Natural killer cell treated with Interleukin-12 subunit alpha and Interleukin-12 subunit beta and Interleukin-15 and Interleukin-18, amount 100 ng/mL, for 72 hours (primary cell): ENCODE data around the gene ELMO1. TPM values are rescaled to one million over a fixed set of nuclear protein-coding genes. Genes with fewer than 3 reads are reported as not detected.
A peak's percentile ranks its signal among the peaks of the same experiment; 100 is the strongest.

Experiments
- ATAC-seq, 2 donors: fragments of 150-1000 bp; cut with Tn5 transposase in 1 of 2; sonication (Bioruptor Pico), chemical (Tn5 transposase) in 1 of 2; 2 replicates each; pipeline ENCODE4 v1.10.0; 2021
- DNase-seq: peaks from one replicate; pipeline ENCODE4 v3.0.0; 2022; ENCODE audit warnings: low spot score
- H3K27ac Mint-ChIP-seq, 2 donors: 1 replicate in 1 of 2; 2 replicates in 1 of 2; pipeline ENCODE4 v1.8.0; 2022; ENCODE audit warnings: mixed read lengths in 2 of 2, mild to moderate bottlenecking in 1 of 2, moderate library complexity in 1 of 2
- H3K27me3 Mint-ChIP-seq, 2 donors: 1 replicate in 1 of 2; 2 replicates in 1 of 2; pipeline ENCODE4 v1.8.0; 2022; ENCODE audit warnings: mixed read lengths in 2 of 2
- H3K36me3 Mint-ChIP-seq: one replicate; pipeline ENCODE4 v1.8.0; 2022; ENCODE audit warnings: mixed read lengths
- H3K4me1 Mint-ChIP-seq, 2 donors: 1 replicate in 1 of 2; 2 replicates in 1 of 2; pipeline ENCODE4 v1.8.0; 2022; ENCODE audit warnings: low read depth in 2 of 2, mixed read lengths in 2 of 2, mild to moderate bottlenecking in 1 of 2
- H3K4me3 Mint-ChIP-seq: one replicate; pipeline ENCODE4 v1.8.0; 2022; ENCODE audit warnings: mixed read lengths
- H3K9me3 Mint-ChIP-seq: 2 replicates; pipeline ENCODE4 v1.8.0; 2022; ENCODE audit warnings: mixed read lengths
- total RNA-seq, 2 donors: library from RNA; stranded (reverse); gene quantifications; one replicate each; pipeline ENCODE4 v1.2.3, GENCODE V29; 2022

The ELMO1 gene
- total RNA-seq, 2 donors from 2014 or later, result 36.8 to 103 TPM

DNA sequence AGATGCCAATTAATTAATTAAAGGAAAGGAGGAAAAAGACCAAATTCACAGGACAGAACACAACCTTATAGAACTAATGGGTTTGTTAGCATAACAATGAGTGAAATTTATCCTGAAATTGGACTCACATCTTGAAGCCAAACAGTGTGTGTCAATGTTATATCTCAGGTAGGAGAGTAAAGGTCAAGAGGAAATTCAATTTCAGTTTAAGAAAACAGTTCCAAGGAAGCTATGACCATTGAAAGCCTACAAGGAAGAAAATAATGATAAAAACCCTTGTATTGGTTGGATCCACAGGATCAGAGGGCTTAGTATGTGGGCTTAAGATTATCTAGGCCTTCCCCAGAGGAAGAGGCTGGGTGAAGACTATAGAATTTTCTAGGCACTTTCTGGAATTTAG, 525.5 kb downstream of the ELMO1 start:
- H3K27ac Mint-ChIP-seq, result no peak overlapping the region
- no peaks in the 10 kb centered on the region for H3K27me3 Mint-ChIP-seq
- no peaks in the 10 kb centered on the region for H3K9me3 Mint-ChIP-seq
- ATAC-seq, result no peak
- peaks cover 17 to 18% of the 10 kb centered on the region in 2 donors for H3K4me1 Mint-ChIP-seq
- no peak for DNase-seq
- no peaks in the 10 kb centered on the region for H3K36me3 Mint-ChIP-seq
- no peak overlapping the region for H3K4me3 Mint-ChIP-seq

DNA sequence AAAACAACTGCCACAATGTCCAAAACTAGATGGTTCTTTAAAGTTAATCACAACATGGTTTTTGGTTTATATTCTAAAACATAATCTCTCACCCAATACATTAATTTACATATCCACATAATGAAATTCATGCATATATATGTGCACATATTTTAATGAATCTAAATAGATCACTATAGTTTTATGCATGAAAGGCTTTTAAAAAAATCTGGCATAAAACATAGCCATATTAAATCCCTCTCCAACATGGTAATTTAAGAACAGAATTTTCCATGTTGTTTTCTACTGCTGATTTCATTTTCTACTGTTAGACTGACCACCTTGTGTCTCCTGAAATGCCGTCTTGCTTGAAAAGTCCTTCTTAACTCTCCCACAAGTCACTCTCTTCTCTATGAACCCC, 528.2 kb downstream of the ELMO1 start:
- no peaks in the 10 kb centered on the region for H3K27me3 Mint-ChIP-seq
- no peak overlapping the region for H3K4me3 Mint-ChIP-seq
- H3K27ac Mint-ChIP-seq, result no peak overlapping the region
- no peak for DNase-seq
- no peak for ATAC-seq
- H3K4me1 Mint-ChIP-seq, result peaks cover 15 to 17% of the 10 kb centered on the region in 2 donors
- no peaks in the 10 kb centered on the region for H3K9me3 Mint-ChIP-seq
- H3K36me3 Mint-ChIP-seq, result no peaks in the 10 kb centered on the region

DNA sequence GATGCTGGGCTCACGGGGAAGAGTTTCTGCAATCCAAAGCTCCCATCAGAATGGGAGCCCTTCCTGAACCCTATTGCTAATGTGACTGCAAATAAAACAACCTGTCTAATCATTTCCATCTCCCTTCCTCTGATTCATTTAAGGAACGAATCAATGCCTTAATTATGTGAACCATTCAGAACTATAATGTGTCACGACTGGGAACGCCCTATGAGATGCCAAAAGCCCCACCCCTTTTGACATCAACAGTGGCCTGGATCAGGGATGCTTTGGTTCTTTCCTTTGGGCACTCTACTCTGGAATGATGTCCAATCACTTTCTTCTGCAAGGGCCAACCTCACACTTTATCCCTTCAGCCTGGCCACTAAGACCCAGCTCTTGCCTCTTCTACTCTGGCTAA, 528.9 kb downstream of the ELMO1 start:
- H3K9me3 Mint-ChIP-seq, result no peaks in the 10 kb centered on the region
- H3K27ac Mint-ChIP-seq, result peak overlapping the region in 1 of 2 donors; percentile 16
- DNase-seq (no peak), ATAC-seq (no peak)
- no peak overlapping the region for H3K4me3 Mint-ChIP-seq
- peaks cover 14 to 16% of the 10 kb centered on the region in 2 donors for H3K4me1 Mint-ChIP-seq
- H3K27me3 Mint-ChIP-seq, result no peaks in the 10 kb centered on the region
- no peaks in the 10 kb centered on the region for H3K36me3 Mint-ChIP-seq

DNA sequence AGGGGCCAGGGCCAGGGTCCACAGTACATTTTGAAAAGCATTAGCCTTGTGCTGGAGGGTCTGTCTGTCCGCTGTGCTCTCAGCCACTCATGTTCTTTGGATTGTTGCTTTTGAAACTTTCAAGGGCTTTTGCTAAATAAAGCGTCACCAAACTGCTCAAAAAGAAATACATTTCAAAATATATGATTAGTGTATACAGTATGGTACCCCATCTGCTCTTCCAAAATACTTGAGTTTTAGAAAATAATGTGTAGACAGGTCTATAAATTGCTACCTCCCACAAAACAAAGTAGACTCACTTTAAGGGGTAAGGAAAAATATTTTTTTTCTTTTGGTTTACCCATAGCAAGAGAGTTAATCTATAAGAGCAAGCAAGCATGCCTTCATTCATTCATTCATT, 530.1 kb downstream of the ELMO1 start:
- Mint-ChIP-seq H3K4me3 (no peak overlapping the region), H3K27ac (no peak overlapping the region), H3K36me3 (no peaks in the 10 kb centered on the region), H3K4me1 (peaks cover 6 to 10% of the 10 kb centered on the region in 2 donors), H3K27me3 (no peaks in the 10 kb centered on the region), H3K9me3 (no peaks in the 10 kb centered on the region)
- DNase-seq, result no peak
- ATAC-seq, result no peak

DNA sequence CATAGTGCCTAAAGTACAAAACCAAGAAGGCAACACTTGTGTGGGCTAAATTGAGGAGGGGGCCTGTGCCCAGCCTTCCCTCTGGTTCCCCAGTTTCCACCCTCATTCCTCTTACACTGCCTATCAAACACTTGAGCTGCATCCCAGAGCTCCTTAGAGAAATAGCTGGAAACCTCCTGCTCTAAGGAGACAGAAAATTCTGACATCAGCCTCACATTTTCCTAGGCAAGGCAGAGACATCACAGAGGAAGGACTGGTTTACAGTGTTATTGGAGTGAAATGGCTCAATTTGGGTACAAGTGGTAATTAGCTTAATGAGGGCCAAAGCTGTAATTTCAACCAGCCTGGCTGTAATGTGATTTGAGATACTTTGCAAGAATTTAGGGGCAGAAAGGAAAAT, 532.0 kb downstream of the ELMO1 start:
- DNase-seq, result no peak
- H3K27ac Mint-ChIP-seq, result no peak overlapping the region

DNA sequence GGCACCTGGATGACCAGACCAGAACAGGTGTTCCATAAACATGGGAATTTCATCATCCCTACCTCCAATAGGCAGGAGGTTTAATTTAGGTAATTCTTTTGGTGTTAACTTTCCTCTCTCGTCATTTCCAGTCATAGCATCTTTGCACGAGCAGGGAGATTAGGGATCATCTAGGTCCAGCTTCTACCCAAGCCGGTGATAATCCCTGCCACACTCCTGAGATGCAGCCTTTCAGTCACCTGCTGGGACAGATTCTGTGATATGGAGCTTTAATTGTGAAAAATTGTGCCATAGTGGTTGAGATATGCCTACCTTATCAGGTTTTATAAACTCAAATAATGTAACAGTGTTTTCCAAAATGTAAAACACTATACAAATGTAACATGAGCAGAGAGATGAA, 532.5 kb downstream of the ELMO1 start:
- peaks cover 17 to 26% of the 10 kb centered on the region in 2 donors for H3K4me1 Mint-ChIP-seq
- ATAC-seq, result no peak
- H3K27ac Mint-ChIP-seq, result no peak overlapping the region
- H3K36me3 Mint-ChIP-seq, result no peaks in the 10 kb centered on the region
- H3K27me3 Mint-ChIP-seq, result no peaks in the 10 kb centered on the region
- H3K4me3 Mint-ChIP-seq, result no peak overlapping the region
- DNase-seq, result no peak
- no peaks in the 10 kb centered on the region for H3K9me3 Mint-ChIP-seq

More for the DNA sequence above, 532.0 kb downstream of the ELMO1 start:
- peaks cover 17 to 24% of the 10 kb centered on the region in 2 donors for H3K4me1 Mint-ChIP-seq
- no peaks in the 10 kb centered on the region for H3K36me3 Mint-ChIP-seq
- ATAC-seq, result no peak
- no peaks in the 10 kb centered on the region for H3K27me3 Mint-ChIP-seq
- no peak overlapping the region for H3K4me3 Mint-ChIP-seq
- no peaks in the 10 kb centered on the region for H3K9me3 Mint-ChIP-seq

DNA sequence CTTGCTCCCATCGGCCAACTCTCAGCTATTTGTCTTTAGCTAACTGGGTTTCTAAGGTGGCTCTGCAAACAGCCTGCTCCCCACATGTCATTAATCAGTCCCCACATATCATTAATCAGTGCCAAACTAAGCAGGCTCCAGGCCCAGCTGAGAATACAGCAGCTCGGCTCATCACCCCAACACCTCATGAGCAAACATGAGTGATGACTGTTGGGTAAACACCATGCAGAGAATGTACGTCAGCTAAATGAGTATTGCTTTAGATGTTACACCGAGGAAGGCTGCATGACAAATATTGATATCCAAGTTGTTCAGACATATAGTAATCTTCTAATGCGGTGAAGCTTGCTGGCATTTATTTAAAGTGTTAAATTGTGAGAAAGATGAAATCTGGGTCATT, 536.9 kb downstream of the ELMO1 start:
- Mint-ChIP-seq H3K9me3 (no peaks in the 10 kb centered on the region), H3K36me3 (no peaks in the 10 kb centered on the region), H3K27me3 (no peaks in the 10 kb centered on the region), H3K27ac (no peak overlapping the region), H3K4me3 (no peak overlapping the region), H3K4me1 (peaks cover 17 to 34% of the 10 kb centered on the region in 2 donors)
- ATAC-seq (no peak), DNase-seq (no peak)

DNA sequence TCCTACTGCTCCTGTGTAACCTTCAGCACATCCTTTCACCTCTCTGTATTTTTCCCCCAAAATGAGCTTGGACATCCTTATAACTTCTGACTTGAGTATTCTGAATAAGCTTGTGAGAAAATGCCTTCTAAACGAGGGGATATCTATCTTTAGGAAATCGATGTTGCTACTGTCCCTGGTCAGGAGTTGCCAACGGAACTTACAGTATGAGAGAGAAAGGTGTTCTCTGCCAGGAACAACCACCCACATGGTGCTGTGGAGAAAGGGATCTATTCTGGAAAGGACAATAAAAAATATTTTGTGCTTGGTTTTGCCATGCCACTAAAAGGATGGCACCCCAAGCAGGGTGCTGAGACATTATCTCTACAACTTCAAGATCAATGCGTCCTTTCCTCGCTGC, 537.8 kb downstream of the ELMO1 start:
- no peaks in the 10 kb centered on the region for H3K36me3 Mint-ChIP-seq
- H3K9me3 Mint-ChIP-seq, result no peaks in the 10 kb centered on the region
- no peak overlapping the region for H3K27ac Mint-ChIP-seq
- peaks cover 17 to 41% of the 10 kb centered on the region in 2 donors for H3K4me1 Mint-ChIP-seq
- H3K4me3 Mint-ChIP-seq, result no peak overlapping the region
- DNase-seq (no peak), ATAC-seq (no peak)
- H3K27me3 Mint-ChIP-seq, result no peaks in the 10 kb centered on the region

DNA sequence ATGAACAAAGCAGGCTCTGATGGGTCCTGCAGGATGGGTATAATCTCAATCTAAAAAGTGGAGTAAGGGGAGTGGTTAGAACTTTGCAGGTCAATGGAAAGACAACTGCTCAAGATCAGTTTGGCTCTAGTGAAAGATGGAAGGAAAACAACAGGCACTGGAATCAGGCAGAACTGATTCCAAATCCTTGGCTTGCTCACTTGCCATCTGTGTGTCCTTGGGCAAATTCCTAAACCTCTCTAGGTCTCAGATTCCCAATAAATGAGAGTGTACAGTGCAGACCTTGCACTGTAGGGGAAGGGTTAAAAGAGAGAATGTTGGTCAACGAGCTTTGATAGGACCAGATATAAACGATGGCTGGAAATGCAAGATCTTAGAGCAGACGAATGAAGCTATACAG, 538.3 kb downstream of the ELMO1 start:
- no peaks in the 10 kb centered on the region for H3K9me3 Mint-ChIP-seq
- H3K27me3 Mint-ChIP-seq, result no peaks in the 10 kb centered on the region
- no peak overlapping the region for H3K4me3 Mint-ChIP-seq
- ATAC-seq (no peak), DNase-seq (no peak)
- no peaks in the 10 kb centered on the region for H3K36me3 Mint-ChIP-seq
- H3K27ac Mint-ChIP-seq, result no peak overlapping the region
- H3K4me1 Mint-ChIP-seq, result peaks cover 17 to 41% of the 10 kb centered on the region in 2 donors

DNA sequence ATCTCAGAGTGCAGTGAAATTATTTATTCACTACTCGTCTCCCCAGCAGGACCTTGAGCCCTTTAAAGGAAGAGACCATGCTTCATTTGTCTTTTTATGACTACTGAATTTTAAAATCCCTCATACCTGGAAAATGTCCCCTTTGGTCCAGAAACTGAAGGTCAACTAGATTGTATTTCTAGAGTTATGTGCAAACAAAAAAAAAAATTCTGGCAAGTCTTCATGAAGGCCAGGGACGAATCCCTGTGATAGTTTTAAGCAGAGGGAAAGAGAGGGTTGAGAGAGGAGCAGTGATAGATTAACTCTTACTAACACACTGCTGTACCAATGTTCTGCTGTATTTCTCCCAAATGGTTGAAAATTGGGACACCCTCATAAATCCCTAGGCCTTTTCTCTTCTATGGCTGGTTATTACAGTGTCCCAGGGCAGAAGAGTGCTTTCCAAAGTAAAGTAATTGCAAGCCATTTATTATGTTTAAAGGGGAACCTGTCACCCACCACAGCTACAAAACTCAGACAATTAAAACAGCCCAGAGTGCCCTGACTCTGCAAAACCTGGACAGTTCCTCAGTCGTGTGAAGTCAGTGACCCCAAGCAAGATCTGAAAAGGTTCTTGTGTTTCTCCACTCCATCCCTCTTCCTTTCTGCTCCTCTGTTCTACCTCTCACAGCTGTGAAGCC, 541.6 kb downstream of the ELMO1 start:
- DNase-seq (no peak), ATAC-seq (no peak)
- Mint-ChIP-seq H3K36me3 (no peaks in the 10 kb centered on the region), H3K4me3 (no peak overlapping the region), H3K27ac (peak overlapping the region in 1 of 2 donors; percentile 41), H3K27me3 (no peaks in the 10 kb centered on the region), H3K9me3 (peaks cover 4% of the 10 kb centered on the region), H3K4me1 (peaks cover 12 to 34% of the 10 kb centered on the region in 2 donors)

DNA sequence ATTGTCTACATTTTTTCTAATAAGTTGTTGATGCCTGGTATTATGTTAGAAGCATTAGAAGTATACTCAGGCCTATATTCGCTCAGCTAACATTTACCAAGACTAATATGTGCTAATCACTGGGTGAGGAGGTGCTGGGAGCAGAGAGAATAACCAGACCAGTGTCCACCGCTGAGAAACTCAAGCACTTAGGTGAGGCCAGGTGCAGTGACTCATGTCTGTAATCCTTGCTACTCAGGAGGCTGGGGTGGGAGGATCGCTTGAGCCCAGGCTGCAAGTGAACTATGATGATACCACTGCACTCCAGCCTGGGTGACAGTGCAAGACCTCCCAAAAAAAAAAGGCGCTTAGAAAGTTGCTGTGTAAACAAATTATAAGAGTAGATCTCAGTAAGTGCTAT, 542.2 kb downstream of the ELMO1 start:
- ATAC-seq (no peak), DNase-seq (no peak)
- peaks cover 4% of the 10 kb centered on the region for H3K9me3 Mint-ChIP-seq
- H3K4me3 Mint-ChIP-seq, result no peak overlapping the region
- H3K27me3 Mint-ChIP-seq, result no peaks in the 10 kb centered on the region
- peak overlapping the region in 1 of 2 donors; percentile 41 for H3K27ac Mint-ChIP-seq
- peaks cover 10 to 28% of the 10 kb centered on the region in 2 donors for H3K4me1 Mint-ChIP-seq
- no peaks in the 10 kb centered on the region for H3K36me3 Mint-ChIP-seq

DNA sequence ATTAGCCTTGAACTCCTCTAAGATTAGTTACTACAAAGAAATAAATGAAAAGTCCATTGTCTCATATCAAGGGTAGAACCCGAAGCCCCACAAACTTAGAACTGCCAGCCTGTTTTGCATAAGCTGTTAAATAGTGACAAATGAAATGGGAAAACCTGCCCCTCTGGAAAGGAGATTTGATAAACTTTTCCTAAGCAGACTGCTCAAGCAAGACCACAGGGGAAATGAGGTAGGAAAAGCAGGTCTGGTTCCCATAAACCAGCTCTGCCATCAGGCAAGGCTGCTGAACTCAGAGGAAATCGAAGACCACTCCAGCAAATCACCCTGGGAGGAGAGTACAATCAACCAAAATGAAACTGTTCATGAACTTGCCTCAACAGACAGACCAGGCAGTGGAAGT, 542.8 kb downstream of the ELMO1 start:
- H3K4me1 Mint-ChIP-seq, result peaks cover 10 to 31% of the 10 kb centered on the region in 2 donors
- H3K4me3 Mint-ChIP-seq, result no peak overlapping the region
- H3K36me3 Mint-ChIP-seq, result no peaks in the 10 kb centered on the region
- DNase-seq, result no peak
- peaks cover 4% of the 10 kb centered on the region for H3K9me3 Mint-ChIP-seq
- no peak for ATAC-seq
- no peaks in the 10 kb centered on the region for H3K27me3 Mint-ChIP-seq
- H3K27ac Mint-ChIP-seq, result peak overlapping the region in 1 of 2 donors; percentile 41

DNA sequence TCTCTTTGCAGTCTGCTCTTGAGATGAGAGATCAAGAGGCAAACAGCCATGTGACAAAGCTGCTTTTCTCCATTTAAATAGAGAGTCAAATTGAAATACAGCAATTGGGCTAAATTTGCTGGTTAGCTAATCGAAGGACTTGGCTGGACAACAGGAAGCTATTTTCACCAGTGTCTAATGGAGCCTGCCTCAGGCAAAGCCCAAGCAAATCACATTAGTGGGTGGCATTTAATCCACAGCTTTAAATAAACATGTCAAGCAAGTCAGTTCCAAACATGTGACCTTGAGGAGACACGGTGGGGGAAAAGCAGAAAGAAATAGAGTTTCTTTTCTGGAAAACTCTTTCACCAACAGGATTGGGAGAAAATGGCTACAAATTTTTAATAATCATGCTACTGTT, 543.9 kb downstream of the ELMO1 start:
- ATAC-seq (no peak), DNase-seq (no peak)
- Mint-ChIP-seq H3K27ac (no peak overlapping the region), H3K4me3 (no peak overlapping the region), H3K9me3 (peaks cover 4% of the 10 kb centered on the region), H3K4me1 (peaks cover 10 to 32% of the 10 kb centered on the region in 2 donors), H3K27me3 (no peaks in the 10 kb centered on the region), H3K36me3 (no peaks in the 10 kb centered on the region)

DNA sequence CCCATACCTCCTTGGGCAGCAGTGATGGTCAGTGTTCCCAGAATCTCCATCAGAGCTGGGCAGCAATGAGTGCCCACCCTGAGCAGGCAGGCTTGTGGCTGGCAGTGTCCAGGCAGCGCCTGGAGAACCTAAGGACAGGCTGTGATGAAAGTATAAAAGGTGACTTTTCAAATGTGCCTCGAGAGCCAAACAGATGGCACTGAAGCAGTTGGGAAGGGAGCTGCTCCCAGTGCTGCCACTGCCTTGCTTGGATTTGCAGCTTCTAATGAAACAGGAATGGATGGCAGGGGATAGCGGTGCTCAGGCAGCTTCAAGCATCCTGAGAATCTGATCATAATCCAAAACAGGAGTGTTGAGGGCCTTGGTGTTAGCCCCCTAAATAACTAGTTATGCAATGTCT, 544.6 kb downstream of the ELMO1 start:
- Mint-ChIP-seq H3K4me3 (no peak overlapping the region), H3K27ac (no peak overlapping the region), H3K9me3 (peaks cover 5% of the 10 kb centered on the region), H3K27me3 (no peaks in the 10 kb centered on the region), H3K36me3 (no peaks in the 10 kb centered on the region), H3K4me1 (peaks cover 10 to 32% of the 10 kb centered on the region in 2 donors)
- no peak for ATAC-seq
- no peak for DNase-seq
